Kidney (tissue), 14 donors: ENCODE results near the gene ADPRS. TPM values are rescaled to one million over a fixed set of nuclear protein-coding genes. Genes with fewer than 3 reads are reported as not detected.
A peak's percentile ranks its signal among the peaks of the same experiment; 100 is the strongest.

Experiments
- DNase-seq, 5 donors: peaks; one replicate each; pipeline ENCODE4 v3.0.0-alpha.2; 2013 to 2020
- FAIRE-seq: peaks from 2 replicates; lab custom pipeline; 2012; peaks lifted over from hg19 to GRCh38; lab: Jason Lieb, UNC
- H3K27ac ChIP-seq, 2 donors: one replicate each; pipeline ENCODE4 v1.7.0; 2013; ENCODE audit warnings: low read depth in 2 of 2, low read length in 2 of 2, inconsistent platforms in 1 of 2
- H3K27me3 ChIP-seq: one replicate; pipeline ENCODE4 v1.7.1; 2013; ENCODE audit warnings: low read length, inconsistent platforms; ENCODE audit not compliant: control insufficient read depth, insufficient read depth
- H3K36me3 ChIP-seq, 3 donors: one replicate each; pipeline versions ENCODE4 v1.7.0 to v1.7.1; 2013; ENCODE audit warnings: low read length in 3 of 3, control low read depth in 1 of 3, inconsistent platforms in 1 of 3; ENCODE audit not compliant: insufficient read depth in 3 of 3, control insufficient read depth in 2 of 3
- H3K4me1 ChIP-seq, 3 donors: one replicate each; pipeline versions ENCODE4 v1.7.0 to v1.7.1; 2013; ENCODE audit warnings: low read length in 3 of 3, inconsistent platforms in 1 of 3, low read depth in 1 of 3; ENCODE audit not compliant: control insufficient read depth in 2 of 3, insufficient read depth in 2 of 3
- H3K4me3 ChIP-seq, 3 donors: one replicate each; pipeline versions ENCODE4 v1.7.0 to v1.8.1; 2013; ENCODE audit warnings: low read length in 3 of 3, control low read depth in 1 of 3, inconsistent platforms in 1 of 3
- H3K9ac ChIP-seq, 3 donors: one replicate each; pipeline versions ENCODE4 v1.7.0 to v1.7.1; 2013; ENCODE audit warnings: low read length in 3 of 3, control low read depth in 1 of 3, inconsistent platforms in 1 of 3
- H3K9me3 ChIP-seq, 3 donors: one replicate each; pipeline versions ENCODE4 v1.7.0 to v1.7.1; 2013; ENCODE audit warnings: low read length in 3 of 3, control low read depth in 1 of 3, inconsistent platforms in 1 of 3; ENCODE audit not compliant: control insufficient read depth in 2 of 3, insufficient read depth in 1 of 3
- CTCF ChIP-seq: IDR thresholded peaks from 3 replicates; pipeline ENCODE4 v1.5.1; 2012; ENCODE audit warnings: mild to moderate bottlenecking, moderate library complexity, borderline replicate concordance; ENCODE audit not compliant: insufficient read depth; ENCODE audit errors: extremely low read depth
- intact Hi-C: fragments of 100-400 bp; cut with DNase I; formaldehyde crosslinking; loops from one replicate; pipeline ENCODE4 v1.11.1; 2022
- polyA plus RNA-seq: library from polyadenylated mRNA; stranded (reverse); fragments of 350-450 nt; fragmentation: Illumina TruSeq; extraction: RNeasy Lipid Tissue Mini Kit (QIAGEN cat#74804); gene quantifications from one replicate; pipeline ENCODE4 v1.2.3, GENCODE V29; 2014; ENCODE audit warnings: low read depth, low replicate concordance; ENCODE audit not compliant: insufficient read depth
- total RNA-seq: library from RNA; stranded (reverse); fragmentation: NEBNext Ultra II Directional; extraction: Animal tissue kit (Norgen Biotek cat#: 25700); gene quantifications from one replicate; pipeline ENCODE4 v1.2.1, GENCODE V29; 2021
- donor health status: control.
- donor health status: control.
- donor health status: control.
- donor health status: control.
- donor health status: control.
- donor health status: DM: yes; HTN: yes; CAD: no.
- donor health status: Normal renal cell carcinoma (clear cell type).

The ADPRS gene
- total and polyA plus RNA-seq, 2 donors from 2014 or later, result 26.9 to 36.4 TPM

- H3K9ac ChIP-seq, result no peak overlapping the region
- no peaks in the 10 kb centered on the region for H3K9me3 ChIP-seq
- peaks cover 0 to 12% (median 2%) of the 10 kb centered on the region in 3 donors for H3K36me3 ChIP-seq
- TF ChIP-seq CTCF, result no peak
- intact Hi-C loops, result no loop called here
- no peak overlapping the region for H3K27ac ChIP-seq
- DNase-seq, result no peak
- no peak overlapping the region for H3K4me3 ChIP-seq
- no peaks in the 10 kb centered on the region for H3K27me3 ChIP-seq
- H3K4me1 ChIP-seq, result peaks cover 0 to 5% (median 0%) of the 10 kb centered on the region in 3 donors
- FAIRE-seq, result no peak
Observed at GRCh38 chr1:36098650-36099365, 10.1 kb downstream of the ADPRS start.

- DNase-seq (peak; percentile 85 to 91 (median 87)), FAIRE-seq (no peak)
- Histone ChIP-seq H3K4me3 (no peak overlapping the region), H3K27me3 (no peaks in the 10 kb centered on the region), H3K4me1 (no peaks in the 10 kb centered on the region), H3K27ac (no peak overlapping the region), H3K36me3 (peaks cover 0 to 4% (median 2%) of the 10 kb centered on the region in 3 donors), H3K9ac (no peak overlapping the region), H3K9me3 (no peaks in the 10 kb centered on the region)
- intact Hi-C loops, result no loop called here
- TF ChIP-seq CTCF, result peak; percentile 88
Observed at GRCh38 chr1:36099681-36100341, 11.1 kb downstream of the ADPRS start.

- no peak overlapping the region for H3K4me3 ChIP-seq
- no peak overlapping the region for H3K27ac ChIP-seq
- intact Hi-C loops, result no loop called here
- H3K9me3 ChIP-seq, result no peaks in the 10 kb centered on the region
- no peak overlapping the region for H3K9ac ChIP-seq
- H3K27me3 ChIP-seq, result no peaks in the 10 kb centered on the region
- TF ChIP-seq CTCF, result no peak
- DNase-seq, result no peak
- no peak for FAIRE-seq
- no peaks in the 10 kb centered on the region for H3K4me1 ChIP-seq
- H3K36me3 ChIP-seq, result no peaks in the 10 kb centered on the region
Observed at GRCh38 chr1:36100376-36100775, 11.7 kb downstream of the ADPRS start.
